DND-41 (cell line): Measurements from ENCODE around the gene TMEM181.

Experiments used
- ATAC-seq: fragments of 200-7000 bp; cut with Tn5 transposase; 3 replicates; pipeline ENCODE4 v1.9.1; 2021; ENCODE audit warnings: low read depth; ENCODE audit not compliant: insufficient read depth
- DNase-seq: peaks from one replicate; pipeline ENCODE4 v3.0.0-alpha.2; 2020
- H2AFZ ChIP-seq: 2 replicates; pipeline ENCODE4 v1.6.0; 2012; ENCODE audit warnings: low read depth, low read length
- H3K27ac ChIP-seq: 2 replicates; pipeline ENCODE4 v1.5.1; 2012; ENCODE audit warnings: low read length, inconsistent platforms
- H3K27me3 ChIP-seq: fragments of 200-600 bp; sonication (generic); 2 replicates; pipeline ENCODE4 v1.6.0; 2012; ENCODE audit warnings: low read length, mild to moderate bottlenecking, inconsistent platforms; ENCODE audit not compliant: insufficient read depth, poor library complexity
- H3K36me3 ChIP-seq: 2 replicates; pipeline ENCODE4 v1.5.1; 2012; ENCODE audit warnings: low read length, inconsistent platforms; ENCODE audit not compliant: insufficient read depth
- H3K4me1 ChIP-seq: 2 replicates; pipeline ENCODE4 v1.5.1; 2012; ENCODE audit warnings: mild to moderate bottlenecking, low read length; ENCODE audit not compliant: insufficient read depth
- H3K4me2 ChIP-seq: 2 replicates; pipeline ENCODE4 v1.6.0; 2012; ENCODE audit warnings: mild to moderate bottlenecking, moderate library complexity, low read length, inconsistent platforms; ENCODE audit not compliant: insufficient read depth
- H3K4me3 ChIP-seq, 2 experiments: fragments of 200-600 bp in 1 of 2; shearing (Covaris generic) in 1 of 2; 2 replicates each; pipeline ENCODE4 v1.5.1; 2012 to 2016; ENCODE audit warnings: inconsistent platforms in 2 of 2, low read length in 2 of 2, mild to moderate bottlenecking in 2 of 2, low read depth in 1 of 2, moderate library complexity in 1 of 2
- H3K79me2 ChIP-seq: 2 replicates; pipeline ENCODE4 v1.6.0; 2012; ENCODE audit warnings: low read length, inconsistent platforms; ENCODE audit not compliant: insufficient read depth
- H3K9ac ChIP-seq: 2 replicates; pipeline ENCODE4 v1.6.0; 2012; ENCODE audit warnings: low read depth, mild to moderate bottlenecking, inconsistent platforms, low read length, moderate library complexity
- H3K9me3 ChIP-seq: 2 replicates; pipeline ENCODE4 v1.5.1; 2012; ENCODE audit warnings: low read length, moderate library complexity, mild to moderate bottlenecking, inconsistent platforms; ENCODE audit not compliant: insufficient read depth, severe bottlenecking
- H4K20me1 ChIP-seq: 2 replicates; pipeline ENCODE4 v1.6.0; 2012; ENCODE audit warnings: low read length; ENCODE audit not compliant: insufficient read depth
- CTCF ChIP-seq: IDR thresholded peaks from 2 replicates; pipeline ENCODE4 v1.5.1; 2012; ENCODE audit warnings: borderline replicate concordance, low read length, moderate library complexity, mild to moderate bottlenecking; ENCODE audit not compliant: poor library complexity, severe bottlenecking; ENCODE audit errors: extremely low read depth
- EZH2 ChIP-seq: IDR thresholded peaks from 3 replicates; pipeline ENCODE4 v1.6.1; 2012; ENCODE audit warnings: borderline replicate concordance, low read depth, mild to moderate bottlenecking, moderate library complexity, low read length, inconsistent platforms; ENCODE audit not compliant: severe bottlenecking

TMEM181 gene

GRCh38 chr6:158666628-158667359 lies 106.9 kb downstream of the TMEM181 start:
- Histone ChIP-seq H3K27me3 (peaks cover 72% of the 10 kb centered on the region), H3K27ac (no peak overlapping the region), H3K4me1 (no peaks in the 10 kb centered on the region), H4K20me1 (0 out of 2 replicates have a peak, but pooled peaks cover 6% of the 10 kb centered on the region), H2AFZ (no peak overlapping the region), H3K9ac (no peak overlapping the region), H3K36me3 (no peaks in the 10 kb centered on the region), H3K79me2 (no peaks in the 10 kb centered on the region), H3K9me3 (no peaks in the 10 kb centered on the region), H3K4me2 (no peak overlapping the region), H3K4me3 (no peak overlapping the region)
- no peak for DNase-seq
- TF ChIP-seq CTCF (no peak), EZH2 (no peak)
- no peak for ATAC-seq

- no peak overlapping the region for H3K27ac ChIP-seq
- no peak overlapping the region for H3K9ac ChIP-seq
- H3K4me1 ChIP-seq: no peaks in the 10 kb centered on the region
- H3K4me2 ChIP-seq: no peak overlapping the region
- 0 out of 2 replicates have a peak, but pooled peaks cover 6% of the 10 kb centered on the region for H4K20me1 ChIP-seq
- DNase-seq (no peak), ATAC-seq (no peak)
- H3K36me3 ChIP-seq: no peaks in the 10 kb centered on the region
- TF ChIP-seq EZH2: no peak
- no peak for TF ChIP-seq CTCF
- no peak overlapping the region for H3K4me3 ChIP-seq
- no peaks in the 10 kb centered on the region for H3K9me3 ChIP-seq
- no peak overlapping the region for H2AFZ ChIP-seq
- peaks cover 66% of the 10 kb centered on the region for H3K27me3 ChIP-seq
- no peaks in the 10 kb centered on the region for H3K79me2 ChIP-seq
These were observed 107.6 kb downstream of the TMEM181 start for GRCh38 chr6:158667360-158667981.

GRCh38 chr6:158668707-158669103 lies 108.8 kb downstream of the TMEM181 start:
- no peaks in the 10 kb centered on the region for H3K9me3 ChIP-seq
- H3K79me2 ChIP-seq: no peaks in the 10 kb centered on the region
- peaks cover 54% of the 10 kb centered on the region for H3K27me3 ChIP-seq
- no peaks in the 10 kb centered on the region for H3K4me1 ChIP-seq
- no peak overlapping the region for H3K27ac ChIP-seq
- H3K4me3 ChIP-seq: no peak overlapping the region
- no peak overlapping the region for H3K4me2 ChIP-seq
- ATAC-seq (no peak), DNase-seq (no peak)
- H4K20me1 ChIP-seq: 0 out of 2 replicates have a peak, but pooled peaks cover 6% of the 10 kb centered on the region
- no peaks in the 10 kb centered on the region for H3K36me3 ChIP-seq
- H2AFZ ChIP-seq: no peak overlapping the region
- no peak for TF ChIP-seq EZH2
- no peak for TF ChIP-seq CTCF
- H3K9ac ChIP-seq: no peak overlapping the region
